Prostate gland (tissue), 2 donors: Measurements from ENCODE around the gene H2AZ1. TPM values are rescaled to one million over a fixed set of nuclear protein-coding genes. Genes with fewer than 3 reads are reported as not detected.

Experiments
- DNase-seq: peaks from one replicate; pipeline ENCODE4 v3.0.0-alpha.2; 2019; ENCODE audit warnings: low spot score
- H3K27ac ChIP-seq, 2 donors: fragments of 200-600 bp; sonication (generic); 2 replicates each; pipeline ENCODE4 v1.5.1; 2017 to 2019
- H3K27me3 ChIP-seq: fragments of 200-600 bp; sonication (generic); replicated peaks from 2 replicates; pipeline ENCODE4 v1.5.1; 2019; ENCODE audit not compliant: insufficient read depth
- H3K36me3 ChIP-seq, 2 donors: fragments of 200-600 bp; sonication (generic); 1 replicate in 1 of 2; 2 replicates in 1 of 2; pipeline versions ENCODE4 v1.5.1 to v1.8.1; 2017 to 2019
- H3K4me1 ChIP-seq: fragments of 200-600 bp; sonication (generic); replicated peaks from 2 replicates; pipeline ENCODE4 v1.5.1; 2019
- H3K4me3 ChIP-seq, 2 donors: fragments of 200-600 bp; sonication (generic); 2 replicates each; pipeline ENCODE4 v1.5.1; 2017 to 2019
- H3K9me3 ChIP-seq: fragments of 200-600 bp; sonication (generic); 2 replicates; pipeline ENCODE4 v1.5.1; 2017
- CTCF ChIP-seq, 4 experiments: fragments of 200-600 bp in 2 of 4; fragments of 450-650 bp in 2 of 4; sonication (generic) in 2 of 4; IDR thresholded peaks; 1 replicate in 3 of 4; 2 replicates in 1 of 4; pipeline ENCODE4 v1.5.1; 2016 to 2019; ENCODE audit warnings: antibody characterized with exemption in 4 of 4, mild to moderate bottlenecking in 2 of 4, moderate library complexity in 2 of 4
- POLR2A ChIP-seq: fragments of 450-650 bp; IDR thresholded peaks from one replicate; pipeline ENCODE4 v1.6.1; 2016; ENCODE audit warnings: antibody characterized with exemption, mild to moderate bottlenecking
- POLR2AphosphoS5 ChIP-seq: sonication (generic); formaldehyde crosslinking; IDR thresholded peaks from one replicate; pipeline ENCODE4 v1.6.1; 2017; ENCODE audit warnings: antibody characterized with exemption
- WGBS: methylation state at CpG from one replicate; pipeline ENCODE4 v1.1.5; 2018; 5-methylcytosine and 5-hydroxymethylcytosine counted together
- intact Hi-C: fragments of 100-400 bp; cut with DNase I; formaldehyde crosslinking; loops from one replicate; pipeline ENCODE4 v1.14.2; 2022
- total RNA-seq, 2 donors: library from RNA; depleted of rRNA; stranded (reverse); fragments of >200 nt; gene quantifications; one replicate each; pipeline ENCODE4 v1.1.0, GENCODE V29; 2016

Gene H2AZ1
- total RNA-seq, 2 donors from 2014 or later: 148 to 157 TPM

- no peak for DNase-seq
- Histone ChIP-seq H3K27me3 (no peaks in the 10 kb centered on the region), H3K4me1 (no peaks in the 10 kb centered on the region), H3K27ac (no peak overlapping the region), H3K4me3 (no peak overlapping the region), H3K36me3 (no peaks in the 10 kb centered on the region), H3K9me3 (no peaks in the 10 kb centered on the region)
- TF ChIP-seq CTCF (IDR thresholded peaks at IDR 0.05): no peak
- no peak for TF ChIP-seq POLR2AphosphoS5
- no peak for TF ChIP-seq POLR2A
- intact Hi-C loops: no loop called here
Observed at GRCh38 chr4:99934891-99935290, 15.2 kb downstream of the H2AZ1 start.

- Histone ChIP-seq H3K4me1 (no peaks in the 10 kb centered on the region), H3K4me3 (no peak overlapping the region), H3K27ac (no peak overlapping the region), H3K36me3 (no peaks in the 10 kb centered on the region), H3K27me3 (no peaks in the 10 kb centered on the region), H3K9me3 (no peaks in the 10 kb centered on the region)
- TF ChIP-seq CTCF (IDR thresholded peaks at IDR 0.05): no peak
- TF ChIP-seq POLR2A: no peak
- no peak for TF ChIP-seq POLR2AphosphoS5
- DNase-seq: no peak
- 93% methylated on average over 2 of the region's 2 CpGs for WGBS
- intact Hi-C loops: no loop called here
Observed at GRCh38 chr4:99927566-99927965, 22.5 kb downstream of the H2AZ1 start.

GRCh38 chr4:99921174-99921573 is 28.9 kb downstream of the H2AZ1 start:
- no peak for DNase-seq
- Histone ChIP-seq H3K4me3 (no peak overlapping the region), H3K4me1 (no peaks in the 10 kb centered on the region), H3K9me3 (no peaks in the 10 kb centered on the region), H3K27me3 (no peaks in the 10 kb centered on the region), H3K36me3 (no peaks in the 10 kb centered on the region), H3K27ac (no peak overlapping the region)
- intact Hi-C loops: no loop called here
- TF ChIP-seq CTCF (IDR thresholded peaks at IDR 0.05) (no peak), POLR2A (no peak), POLR2AphosphoS5 (no peak)
- WGBS: 92% methylated on average over 3 of the region's 3 CpGs

- Histone ChIP-seq H3K36me3 (no peaks in the 10 kb centered on the region), H3K4me1 (no peaks in the 10 kb centered on the region), H3K4me3 (no peak overlapping the region), H3K27me3 (no peaks in the 10 kb centered on the region), H3K27ac (no peak overlapping the region), H3K9me3 (no peaks in the 10 kb centered on the region)
- TF ChIP-seq POLR2AphosphoS5: no peak
- intact Hi-C loops: no loop called here
- no peak for DNase-seq
- 96% methylated on average over 2 of the region's 2 CpGs for WGBS
Observed at GRCh38 chr4:99918656-99919055, 31.4 kb downstream of the H2AZ1 start.

- no peak overlapping the region for H3K4me3 ChIP-seq
- no peak for DNase-seq
- WGBS: 100% methylated on average over 3 of the region's 3 CpGs
- H3K36me3 ChIP-seq: no peaks in the 10 kb centered on the region
- H3K9me3 ChIP-seq: no peaks in the 10 kb centered on the region
- intact Hi-C loops: no loop called here
- no peak overlapping the region for H3K27ac ChIP-seq
- TF ChIP-seq POLR2A (no peak), CTCF (IDR thresholded peaks at IDR 0.05) (no peak), POLR2AphosphoS5 (no peak)
- no peaks in the 10 kb centered on the region for H3K27me3 ChIP-seq
- no peaks in the 10 kb centered on the region for H3K4me1 ChIP-seq
Observed at GRCh38 chr4:99917575-99917974, 32.5 kb downstream of the H2AZ1 start.
